NCI-H2196 (cell line): ENCODE measurements around the gene ISG15.
A peak's percentile ranks its signal among the peaks of the same experiment; 100 is the strongest.

Experiments used
- DNase-seq: peaks from one replicate; lab custom pipeline; 2025; ENCODE audit not compliant: unreplicated experiment; lab: John Stamatoyannopoulos, UW

The ISG15 gene

DNA sequence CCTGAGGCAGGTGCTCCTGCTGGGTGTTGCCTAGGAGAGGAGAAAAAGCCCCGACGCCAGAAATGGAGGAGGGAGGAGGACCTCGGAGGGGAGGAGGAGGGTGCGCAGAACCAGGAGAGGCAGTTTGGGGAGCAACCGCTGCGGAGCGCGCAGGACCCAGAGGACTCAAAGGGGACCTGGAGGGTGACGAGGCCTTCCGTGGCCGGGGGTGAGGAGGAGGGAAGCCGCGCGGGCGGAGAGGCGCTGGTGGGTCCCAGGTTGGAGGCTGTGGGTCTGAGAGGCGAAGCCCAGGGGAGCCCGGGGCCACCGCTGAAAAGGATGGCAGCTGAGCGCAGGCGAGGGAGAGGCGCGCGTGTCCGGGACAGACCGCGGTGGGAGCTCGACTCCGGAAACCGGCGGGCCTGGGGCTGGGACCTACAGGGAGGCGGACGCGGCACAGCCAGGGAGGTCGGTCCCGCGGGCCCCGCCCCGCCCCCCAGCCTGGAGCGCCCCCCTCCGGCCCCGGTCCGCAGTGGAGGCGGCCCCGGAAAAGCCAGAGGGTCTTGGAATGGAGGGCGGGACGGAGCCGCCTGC is 45.7 kb downstream of the ISG15 start:
- no peak for DNase-seq

DNA sequence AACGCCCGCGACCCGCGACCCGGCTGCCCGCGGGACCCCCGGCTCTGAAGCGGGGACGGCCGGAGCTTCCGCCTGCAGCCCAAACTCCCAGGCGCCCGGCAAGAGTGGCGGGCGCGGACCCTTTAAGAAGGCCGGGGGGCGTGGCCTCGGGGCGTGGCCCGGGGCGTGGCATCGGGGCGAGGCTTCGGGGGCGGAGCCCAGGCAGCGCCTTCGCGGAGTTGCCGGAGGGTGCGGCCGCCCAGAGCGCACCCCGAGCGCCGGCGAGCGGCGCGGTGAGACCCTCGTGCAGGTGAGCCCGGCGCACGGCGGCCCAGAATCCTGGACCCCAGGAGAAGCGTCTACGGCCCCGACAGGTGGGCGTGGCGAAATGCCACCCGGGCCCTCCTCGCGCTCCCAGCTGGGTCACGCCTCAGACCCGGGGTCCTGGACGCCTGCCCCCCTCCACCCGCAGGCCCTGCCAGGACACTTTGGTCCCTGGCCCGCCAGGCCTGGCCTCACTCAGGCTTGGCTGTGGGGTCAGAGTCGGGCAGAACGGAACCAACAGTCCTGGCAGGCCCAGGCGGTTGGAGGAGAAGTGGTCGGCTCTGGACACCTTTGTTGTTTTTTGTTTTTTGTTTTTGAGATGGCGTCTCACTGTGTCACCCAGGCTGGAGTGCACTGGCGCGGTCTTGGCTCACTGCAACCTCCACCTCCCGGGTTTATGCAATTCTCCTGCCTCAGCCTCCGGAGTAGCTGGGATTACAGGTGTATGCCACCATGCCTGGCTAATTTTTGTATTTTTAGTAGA is 46.4 kb downstream of the ISG15 start:
- peak; percentile 90 for DNase-seq

DNA sequence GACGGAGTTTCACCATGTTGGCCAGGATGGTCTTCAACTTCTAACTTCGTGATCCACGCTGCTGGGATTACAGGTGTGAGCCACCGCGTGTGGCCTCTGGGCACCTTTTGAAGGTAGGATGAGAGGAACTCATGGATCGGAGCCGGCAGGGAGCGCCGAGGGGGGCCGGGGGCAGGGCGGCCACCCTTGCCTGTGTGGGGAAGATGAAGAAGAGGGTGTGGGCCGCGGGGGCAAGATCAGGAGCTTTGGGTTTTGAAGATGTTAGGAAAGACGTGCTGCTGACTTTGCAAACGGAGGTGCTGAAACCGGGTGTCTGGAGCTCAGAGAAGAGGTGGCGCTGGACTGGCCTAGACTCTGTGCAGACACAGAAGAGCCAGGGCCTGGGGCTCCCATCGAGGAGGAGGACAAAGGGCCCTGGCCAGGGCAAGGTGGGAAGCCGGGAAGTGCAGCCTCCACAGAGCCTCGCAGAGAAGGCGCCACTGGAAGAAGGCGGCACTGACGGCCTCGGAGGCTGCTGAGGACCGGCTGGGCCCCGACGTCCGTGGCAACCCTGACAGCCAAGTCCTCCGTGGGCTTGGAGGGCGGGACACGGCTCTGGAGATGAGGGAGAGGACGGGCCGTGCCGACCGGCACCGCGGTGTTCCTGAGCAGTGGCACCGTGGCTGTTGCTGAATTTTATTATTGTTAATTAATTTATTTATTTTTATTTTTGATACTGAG is 47.1 kb downstream of the ISG15 start:
- no peak for DNase-seq

DNA sequence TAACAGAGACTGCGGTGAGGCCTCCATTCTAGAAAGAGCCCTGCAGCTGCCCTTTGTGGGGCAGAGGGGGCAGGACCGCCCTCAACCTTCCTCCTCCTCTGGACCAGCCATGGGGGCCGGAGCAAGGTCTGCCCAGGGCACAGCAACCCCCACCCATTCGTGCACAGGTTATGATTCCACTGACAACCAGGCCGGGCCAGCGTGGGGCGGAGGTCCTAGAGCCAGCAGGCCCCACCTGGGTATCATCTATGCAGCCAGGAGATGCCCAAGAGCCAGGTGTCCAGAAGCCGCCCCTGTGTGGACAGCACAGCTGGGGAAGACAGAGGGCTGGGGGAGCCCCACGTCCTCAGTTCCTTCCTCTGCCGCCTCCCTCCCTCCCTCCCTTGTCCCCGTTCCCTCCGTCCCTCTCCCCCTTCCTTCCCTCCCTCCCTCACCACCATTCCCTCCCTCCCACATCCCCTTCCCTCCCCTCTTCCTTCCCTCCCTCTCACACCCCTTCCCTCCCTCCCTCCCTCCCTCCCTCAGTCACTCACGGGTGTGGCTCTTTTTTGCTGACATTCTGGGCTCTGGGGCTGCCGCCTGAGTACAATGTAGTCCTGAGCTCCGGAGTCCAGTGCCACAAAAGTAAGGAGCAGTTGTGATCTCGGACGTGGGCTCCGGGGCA is 48.5 kb downstream of the ISG15 start:
- DNase-seq: no peak

DNA sequence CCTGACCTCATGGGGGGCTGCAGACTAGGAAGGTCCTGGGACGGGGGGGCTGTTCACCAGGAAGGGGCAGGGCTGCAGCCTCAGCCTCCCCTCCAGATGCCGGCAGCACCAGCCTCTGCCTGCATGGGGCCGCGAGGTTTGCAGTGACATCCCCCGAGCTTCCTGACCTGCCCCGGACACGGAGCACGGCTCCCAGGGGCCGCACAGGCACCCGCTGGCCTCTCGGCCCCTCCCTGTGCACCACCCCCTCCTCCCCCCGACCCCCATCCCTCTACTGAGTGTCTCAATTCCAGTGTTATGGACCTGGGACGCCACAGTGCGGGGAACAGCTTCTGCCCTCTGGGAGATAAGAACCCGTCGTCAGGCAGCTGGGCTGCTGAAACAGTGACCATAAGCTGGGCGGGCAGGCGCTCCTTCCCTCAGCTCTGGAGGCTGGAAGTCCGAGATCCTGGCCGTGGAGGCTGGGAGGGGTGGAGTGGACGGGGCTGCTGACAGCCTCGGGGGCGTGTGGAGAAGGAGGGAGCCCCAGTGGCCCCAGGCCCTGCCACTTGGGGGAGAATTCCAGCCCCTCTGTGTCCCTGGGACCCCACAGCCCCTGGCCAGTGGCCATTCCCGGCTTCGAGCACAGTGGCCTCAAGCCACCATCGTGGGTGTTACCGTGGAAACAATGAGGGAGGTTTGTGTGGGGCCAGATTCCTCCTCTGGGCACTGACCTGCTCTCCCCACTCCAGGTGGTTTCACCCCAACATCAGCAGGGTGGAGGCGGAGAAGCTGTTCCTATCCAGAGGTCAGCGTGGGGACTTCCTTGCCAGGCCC is 49.3 kb downstream of the ISG15 start:
- DNase-seq: no peak

DNA sequence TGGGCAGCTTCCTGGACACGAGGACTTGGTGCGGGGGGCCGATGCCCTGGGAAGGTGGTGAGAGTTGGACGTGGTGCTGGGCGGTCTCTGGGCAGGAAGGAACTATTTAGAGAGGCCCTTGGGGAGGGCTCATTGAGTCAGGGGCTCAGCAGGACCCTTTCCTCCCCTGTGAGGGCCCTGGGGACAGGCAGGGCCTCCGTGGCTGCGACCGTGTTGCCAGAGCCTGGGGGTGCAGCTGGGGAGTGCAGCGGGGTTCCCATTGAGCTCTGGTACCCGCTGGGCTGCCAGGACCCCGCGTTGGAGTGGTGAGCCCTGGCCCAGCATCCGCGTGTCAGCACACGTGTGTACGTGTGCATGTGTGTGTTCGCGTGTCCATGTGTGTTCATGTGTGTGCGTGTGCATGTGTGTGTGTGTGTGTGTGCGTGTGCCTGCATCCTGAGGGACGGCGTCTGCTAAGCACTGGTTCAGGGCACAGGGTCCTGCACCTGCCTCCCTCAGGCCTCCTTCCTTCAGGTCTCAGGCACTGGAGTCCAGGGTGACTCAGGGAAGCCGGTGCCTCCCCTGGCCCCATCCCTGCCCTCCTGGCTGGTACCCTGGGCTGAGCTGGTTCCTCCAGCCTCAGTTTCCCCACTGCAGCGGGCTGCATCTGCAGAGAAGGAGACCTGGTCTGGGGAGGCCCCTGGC is 50.1 kb downstream of the ISG15 start:
- no peak for DNase-seq
